ENCODE measurements around the gene TSHZ2. TPM values are rescaled to one million over a fixed set of nuclear protein-coding genes. Genes with fewer than 3 reads are reported as not detected.

Gene TSHZ2
- total RNA-seq, 4 donors from 2014 or later: 1.9 to 12.9 (median 5.0) TPM

GRCh38 chr20:53133125-53133524 lies 161.0 kb downstream of the TSHZ2 start:
- Histone ChIP-seq H3K27me3 (no peaks in the 10 kb centered on the region), H3K9me3 (no peaks in the 10 kb centered on the region), H3K4me1 (no peaks in the 10 kb centered on the region), H3K27ac (no peak overlapping the region), H3K4me3 (no peak overlapping the region), H3K36me3 (no peaks in the 10 kb centered on the region)
- no peak for DNase-seq
- 51 to 60% methylated on average over 4 of the region's 4 CpGs for WGBS, 2 donors (ENCODE audit: low coverage in 1 of 2)
- intact Hi-C loops (cut with DNase I; ENCODE audit: low total_unique reads): no loop called here
- in situ Hi-C loops (cut with MboI; ENCODE audit: low pct_ligation_motif_present in 1 of 4, low pct_unique_long_range_greater_than_20kb in 1 of 4, low sequenced_read_pairs in 3 of 4): no loop called here
- TF ChIP-seq POLR2A (IDR thresholded peaks at IDR 0.05) (no peak), POLR2AphosphoS5 (IDR thresholded peaks at IDR 0.05) (no peak), EP300 (IDR thresholded peaks at IDR 0.05; ENCODE audit: low read depth) (no peak), CTCF (IDR thresholded peaks at IDR 0.05) (no peak)

- in situ Hi-C loops (cut with MboI; ENCODE audit: low pct_ligation_motif_present in 1 of 4, low pct_unique_long_range_greater_than_20kb in 1 of 4, low sequenced_read_pairs in 3 of 4) (no loop called here), intact Hi-C loops (cut with DNase I; ENCODE audit: low total_unique reads) (no loop called here)
- no peaks in the 10 kb centered on the region for H3K9me3 ChIP-seq
- WGBS, 2 donors (ENCODE audit: low coverage in 1 of 2): 78 to 83% methylated on average over 4 of the region's 4 CpGs
- no peaks in the 10 kb centered on the region for H3K4me1 ChIP-seq
- no peak for DNase-seq
- no peaks in the 10 kb centered on the region for H3K36me3 ChIP-seq
- TF ChIP-seq CTCF (IDR thresholded peaks at IDR 0.05): no peak
- no peak for TF ChIP-seq POLR2A (IDR thresholded peaks at IDR 0.05)
- TF ChIP-seq POLR2AphosphoS5 (IDR thresholded peaks at IDR 0.05): no peak
- no peak for TF ChIP-seq EP300 (IDR thresholded peaks at IDR 0.05; ENCODE audit: low read depth)
- no peak overlapping the region for H3K27ac ChIP-seq
- no peaks in the 10 kb centered on the region for H3K27me3 ChIP-seq
- no peak overlapping the region for H3K4me3 ChIP-seq
These were observed 161.5 kb downstream of the TSHZ2 start for GRCh38 chr20:53133628-53134027.

GRCh38 chr20:53136473-53136872 lies 164.3 kb downstream of the TSHZ2 start:
- intact Hi-C loops (cut with DNase I; ENCODE audit: low total_unique reads): no loop called here
- no peaks in the 10 kb centered on the region for H3K4me1 ChIP-seq
- TF ChIP-seq EP300 (IDR thresholded peaks at IDR 0.05; ENCODE audit: low read depth) (no peak), POLR2A (IDR thresholded peaks at IDR 0.05) (no peak), CTCF (IDR thresholded peaks at IDR 0.05) (no peak), POLR2AphosphoS5 (IDR thresholded peaks at IDR 0.05) (no peak)
- in situ Hi-C loops (cut with MboI; ENCODE audit: low pct_ligation_motif_present in 1 of 4, low pct_unique_long_range_greater_than_20kb in 1 of 4, low sequenced_read_pairs in 3 of 4): no loop called here
- no peak for DNase-seq
- H3K27me3 ChIP-seq: no peaks in the 10 kb centered on the region
- H3K4me3 ChIP-seq: no peak overlapping the region
- H3K27ac ChIP-seq: no peak overlapping the region
- no peaks in the 10 kb centered on the region for H3K9me3 ChIP-seq
- no peaks in the 10 kb centered on the region for H3K36me3 ChIP-seq

- WGBS, 2 donors (ENCODE audit: low coverage in 1 of 2): 68 to 74% methylated on average over 2 to 3 of the region's 3 CpGs
- H3K4me1 ChIP-seq: no peaks in the 10 kb centered on the region
- H3K36me3 ChIP-seq: no peaks in the 10 kb centered on the region
- in situ Hi-C loops (cut with MboI; ENCODE audit: low pct_ligation_motif_present in 1 of 4, low pct_unique_long_range_greater_than_20kb in 1 of 4, low sequenced_read_pairs in 3 of 4): no loop called here
- H3K9me3 ChIP-seq: no peaks in the 10 kb centered on the region
- no peak for DNase-seq
- no peak overlapping the region for H3K4me3 ChIP-seq
- H3K27ac ChIP-seq: no peak overlapping the region
- TF ChIP-seq POLR2AphosphoS5 (IDR thresholded peaks at IDR 0.05) (no peak), CTCF (IDR thresholded peaks at IDR 0.05) (no peak), EP300 (IDR thresholded peaks at IDR 0.05; ENCODE audit: low read depth) (no peak), POLR2A (IDR thresholded peaks at IDR 0.05) (no peak)
- intact Hi-C loops (cut with DNase I; ENCODE audit: low total_unique reads): no loop called here
- no peaks in the 10 kb centered on the region for H3K27me3 ChIP-seq
These were observed 166.5 kb downstream of the TSHZ2 start for GRCh38 chr20:53138454-53139262.
